Type B pancreatic cell (in vitro differentiated cells): ENCODE data around the gene PTPN14. TPM values are rescaled to one million over a fixed set of nuclear protein-coding genes. Genes with fewer than 3 reads are reported as not detected.

ENCODE experiments used
- DNase-seq: peaks from one replicate; pipeline ENCODE4 v3.0.0; 2021; ENCODE audit warnings: mixed read lengths; ENCODE audit not compliant: unreplicated experiment; ENCODE audit errors: extremely low spot score
- H3K27ac Mint-ChIP-seq: 2 replicates; pipeline ENCODE4 v1.8.0; 2021; ENCODE audit warnings: mild to moderate bottlenecking, mixed read lengths
- H3K27me3 Mint-ChIP-seq: 2 replicates; pipeline ENCODE4 v1.8.0; 2021; ENCODE audit warnings: mixed read lengths
- H3K36me3 Mint-ChIP-seq: 2 replicates; pipeline ENCODE4 v1.8.0; 2021; ENCODE audit warnings: mixed read lengths
- H3K4me1 Mint-ChIP-seq: one replicate; pipeline ENCODE4 v1.8.0; 2021; ENCODE audit warnings: mixed read lengths; ENCODE audit not compliant: unreplicated experiment
- H3K4me3 Mint-ChIP-seq: 2 replicates; pipeline ENCODE4 v1.8.0; 2021; ENCODE audit warnings: mild to moderate bottlenecking, mixed read lengths
- H3K9me3 Mint-ChIP-seq: 2 replicates; pipeline ENCODE4 v1.8.0; 2021; ENCODE audit warnings: mixed read lengths
- CTCF ChIP-seq: fragments of 200-600 bp; sonication (generic); conservative IDR thresholded peaks from 2 replicates; pipeline ENCODE4 v1.5.0; 2021; ENCODE audit warnings: antibody characterized with exemption, mild to moderate bottlenecking
- total RNA-seq: library from RNA; stranded (reverse); gene quantifications from 2 replicates; pipeline ENCODE4 v1.2.1, GENCODE V29; 2021; ENCODE audit warnings: low replicate concordance

Gene PTPN14
- total RNA-seq, 1 donor from 2014 or later: 29.2 TPM

GRCh38 chr1:214300149-214300780 lies 251.1 kb downstream of the PTPN14 start:
- no peaks in the 10 kb centered on the region for H3K9me3 Mint-ChIP-seq
- no peaks in the 10 kb centered on the region for H3K27me3 Mint-ChIP-seq
- DNase-seq: no peak
- peaks cover 36% of the 10 kb centered on the region for H3K4me1 Mint-ChIP-seq
- H3K4me3 Mint-ChIP-seq: no peak overlapping the region
- H3K27ac Mint-ChIP-seq: no peak overlapping the region
- no peak for TF ChIP-seq CTCF
- H3K36me3 Mint-ChIP-seq: no peaks in the 10 kb centered on the region

Other genes with a start within 250 kb of the PTPN14 start
- gene CENPF, start 51.6 kb upstream of the PTPN14 start, total RNA-seq: 30.6 and 141 TPM in 2 replicates